ENCODE data around the gene ARHGAP42. TPM values are rescaled to one million over a fixed set of nuclear protein-coding genes. Genes with fewer than 3 reads are reported as not detected.

The ARHGAP42 gene
- total and polyA plus RNA-seq, 10 of the 15 experiments (the other 5 are each of a cell fraction or from before 2014, with no cell fraction given) = 1.8 to 6.3 (median 3.2) TPM

GRCh38 chr11:100882957-100883356, 195.9 kb downstream of the ARHGAP42 start:
- in situ Hi-C loops (cut with MboI) = no loop called here
- WGBS (ENCODE audit: insufficient coverage, insufficient replicate concordance, low lambda C conversion rate, missing lambda C conversion rate) = 47% methylated on average over 1 of the region's 1 CpG
- DNase-seq (ENCODE audit: low read depth, low spot score) = no peak
- no TSS peak for BruUV-seq (replicated peaks)
- SMC1A ChIA-PET (ENCODE audit: uncharacterized antibody, unreplicated experiment) = interaction anchor here (0.5 kb wide), 1 partner anchor 1045 kb away, joined by 3 read pairs; no protein-coding TSS in a partner anchor
- no peaks in the 10 kb centered on the region for H3K27me3 ChIP-seq (replicated peaks in 1 of 2; ENCODE audit: control insufficient read depth in 2 of 2, insufficient read depth in 2 of 2, low read length in 1 of 2)
- no peak overlapping the region for H2AFZ ChIP-seq (ENCODE audit: control insufficient read depth, low read depth, low read length)
- H3K4me3 ChIP-seq = no peak overlapping the region
- H3K9me3 ChIP-seq (replicated peaks; ENCODE audit: control insufficient read depth, insufficient read depth, low read length) = no peaks in the 10 kb centered on the region
- no peak overlapping the region for H3K4me2 ChIP-seq (ENCODE audit: control insufficient read depth, insufficient read depth)
- no peaks in the 10 kb centered on the region for H4K20me1 ChIP-seq (ENCODE audit: control insufficient read depth, insufficient read depth)
- no peaks in the 10 kb centered on the region for H3K36me3 ChIP-seq (ENCODE audit: control insufficient read depth in 2 of 2, insufficient read depth in 2 of 2, low read length in 1 of 2)
- no peaks in the 10 kb centered on the region for H3K4me1 ChIP-seq (ENCODE audit: control insufficient read depth, insufficient read depth, low read length)
- no peaks in the 10 kb centered on the region for H3K79me2 ChIP-seq (ENCODE audit: control insufficient read depth, insufficient read depth, low read length)
- CTCF ChIA-PET = no interaction called here
- TF ChIP-seq RB1 (IDR thresholded peaks at IDR 0.05; ENCODE audit: borderline replicate concordance) (no peak), NKRF (conservative IDR thresholded peaks at IDR 0.05) (no peak), NR2C1 (IDR thresholded peaks at IDR 0.05) (no peak), SRF (IDR thresholded peaks at IDR 0.05; ENCODE audit: low read depth in 2 of 2, low read length in 2 of 2) (no peak), POLR2A (IDR thresholded peaks at IDR 0.05; ENCODE audit: low read depth, low read length) (no peak), ASH2L (IDR thresholded peaks at IDR 0.05; ENCODE audit: borderline replicate concordance, low read depth) (no peak), CBFB (IDR thresholded peaks at IDR 0.05; ENCODE audit: low read depth) (no peak), USF2 (IDR thresholded peaks at IDR 0.05; ENCODE audit: borderline replicate concordance, low read depth, low read length) (no peak), CTCF (IDR thresholded peaks at IDR 0.05 in 2 of 3, conservative IDR thresholded peaks at IDR 0.05 in 1 of 3; ENCODE audit: control insufficient read depth in 2 of 3, extremely low read depth in 1 of 3, insufficient read depth in 1 of 3, low read depth in 3 of 3, low read length in 3 of 3) (no peak), ZNF622 (IDR thresholded peaks at IDR 0.05) (no peak), BHLHE40 (IDR thresholded peaks at IDR 0.05; ENCODE audit: borderline replicate concordance in 1 of 2, low read depth in 2 of 2, low read length in 1 of 2) (no peak), SPI1 (IDR thresholded peaks at IDR 0.05; ENCODE audit: borderline replicate concordance, insufficient read depth, low read depth, low read length) (no peak), DPF2 (IDR thresholded peaks at IDR 0.05) (no peak)
- intact Hi-C loops (cut with micrococcal nuclease; ENCODE audit: unreplicated experiment) = no loop called here
- POLR2A ChIA-PET = no interaction called here
- no peak overlapping the region for H3K9ac ChIP-seq (ENCODE audit: control insufficient read depth, insufficient read depth, low read length)
- RAD21 ChIA-PET (ENCODE audit: unreplicated experiment) = no interaction called here
- H3K27ac ChIP-seq (ENCODE audit: control insufficient read depth, insufficient read depth) = no peak overlapping the region
- no peak for FAIRE-seq
- ATAC-seq = no peak

All from GM12878 (cell line).